GM18526 (cell line): Measurements from ENCODE around the gene DLG2.

Experiments
- POLR2A ChIP-seq: IDR thresholded peaks from 3 replicates; pipeline ENCODE4 v1.6.1; 2011; ENCODE audit not compliant: insufficient read length; ENCODE audit errors: extremely low read depth

The DLG2 gene

DNA sequence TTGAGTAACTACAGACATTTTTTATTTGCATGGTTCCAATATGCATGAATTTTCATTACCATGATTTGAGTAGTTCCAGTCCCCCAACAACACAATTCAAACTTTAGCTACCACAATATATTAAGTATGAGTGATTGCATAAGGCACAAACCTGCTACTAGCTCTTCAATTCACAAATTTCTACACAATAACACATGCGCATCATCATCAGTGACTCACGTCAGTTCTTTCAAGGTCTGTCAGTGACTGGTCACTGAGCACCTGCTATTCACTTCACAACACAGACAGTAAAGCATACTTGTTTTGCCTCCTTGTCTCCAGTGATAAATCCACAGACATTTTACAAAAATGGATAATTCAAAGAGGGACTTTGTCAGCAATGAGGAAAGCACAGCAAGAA, 1905.9 kb downstream of the DLG2 start:
- TF ChIP-seq POLR2A, result no peak

GRCh38 chr11:83720675-83721074, 1906.5 kb downstream of the DLG2 start:
- no peak for TF ChIP-seq POLR2A

DNA sequence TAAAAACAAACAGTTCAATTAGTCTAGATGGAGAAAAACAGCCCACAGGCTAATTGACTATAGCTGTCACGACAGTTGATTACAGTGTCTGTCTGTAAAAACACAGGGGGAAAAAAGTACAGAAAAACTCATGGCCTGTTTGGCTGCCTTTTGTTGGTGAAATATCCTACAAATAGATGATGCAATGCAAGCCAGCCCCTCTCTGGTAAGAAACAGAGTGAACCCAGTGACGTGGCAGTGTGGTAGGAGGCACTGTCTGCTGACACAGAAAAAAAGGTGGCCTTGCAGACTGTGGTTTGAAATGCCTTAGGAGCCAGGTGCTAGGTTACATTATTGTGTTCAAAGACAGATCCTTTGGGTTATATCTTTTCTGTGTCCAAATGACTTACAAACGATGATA, 1909.6 kb downstream of the DLG2 start:
- no peak for TF ChIP-seq POLR2A

- no peak for TF ChIP-seq POLR2A
Measured at GRCh38 chr11:83715927-83716535, 1911.1 kb downstream of the DLG2 start.

DNA sequence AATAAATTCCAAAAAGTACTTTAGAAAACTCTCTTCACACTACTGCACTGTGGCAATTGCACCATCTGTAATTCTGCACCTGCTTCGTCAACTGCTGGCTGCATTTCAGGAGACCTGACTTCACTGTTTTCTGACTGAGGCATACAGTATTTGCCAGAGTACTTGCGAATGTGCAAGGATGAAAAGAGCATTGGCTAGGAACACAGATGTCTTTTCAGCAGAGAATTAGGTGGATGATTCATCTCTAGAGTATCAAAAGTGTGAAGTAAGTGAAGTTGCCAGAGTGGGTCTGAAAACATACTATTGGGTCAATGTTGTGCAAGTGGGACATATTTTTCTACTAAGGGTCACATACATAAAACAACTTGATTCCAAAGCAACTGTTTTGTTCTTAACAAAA, 1913.4 kb downstream of the DLG2 start:
- TF ChIP-seq POLR2A, result no peak

DNA sequence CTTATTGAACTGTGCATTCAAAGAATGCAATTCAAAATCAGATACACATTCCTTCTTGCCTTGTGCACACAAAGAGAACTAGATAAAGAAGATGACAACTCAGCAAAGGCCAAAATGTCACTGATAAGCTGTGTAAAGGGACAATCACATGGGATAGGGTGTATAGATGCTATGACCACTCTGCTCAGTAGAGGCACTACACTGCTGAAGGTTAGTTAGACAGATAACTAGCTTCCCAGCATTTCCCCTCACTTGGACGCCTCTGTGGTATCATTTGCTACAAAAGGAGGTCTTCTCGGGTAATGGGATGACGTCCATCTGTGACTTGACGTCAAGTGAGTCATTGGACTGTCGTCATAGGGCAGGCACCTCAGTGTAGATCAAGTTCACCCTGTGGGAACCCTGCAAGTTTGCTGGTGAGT, 1916.0 kb downstream of the DLG2 start:
- TF ChIP-seq POLR2A, result no peak

DNA sequence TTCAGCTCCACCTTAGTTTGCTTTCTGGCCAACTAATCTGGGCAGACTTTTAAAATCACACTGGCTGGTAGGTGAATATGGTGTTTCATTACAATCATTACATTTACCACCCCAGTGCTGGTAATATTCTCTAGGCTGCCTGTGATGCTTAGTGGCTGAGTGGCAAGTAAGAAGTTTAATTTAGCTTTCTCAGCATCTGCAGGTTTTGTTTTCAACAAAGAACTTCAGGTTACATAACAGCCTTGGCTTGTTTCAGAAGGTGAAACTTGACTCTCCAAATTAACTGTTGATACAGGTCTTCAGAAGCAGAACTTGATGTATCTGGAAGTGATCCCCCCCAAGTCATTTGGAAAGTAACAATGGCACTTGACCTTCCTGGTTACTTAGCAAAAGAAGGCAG, 1917.7 kb downstream of the DLG2 start:
- TF ChIP-seq POLR2A, result no peak

- TF ChIP-seq POLR2A, result no peak
Measured at GRCh38 chr11:83706566-83706965, 1920.6 kb downstream of the DLG2 start.

DNA sequence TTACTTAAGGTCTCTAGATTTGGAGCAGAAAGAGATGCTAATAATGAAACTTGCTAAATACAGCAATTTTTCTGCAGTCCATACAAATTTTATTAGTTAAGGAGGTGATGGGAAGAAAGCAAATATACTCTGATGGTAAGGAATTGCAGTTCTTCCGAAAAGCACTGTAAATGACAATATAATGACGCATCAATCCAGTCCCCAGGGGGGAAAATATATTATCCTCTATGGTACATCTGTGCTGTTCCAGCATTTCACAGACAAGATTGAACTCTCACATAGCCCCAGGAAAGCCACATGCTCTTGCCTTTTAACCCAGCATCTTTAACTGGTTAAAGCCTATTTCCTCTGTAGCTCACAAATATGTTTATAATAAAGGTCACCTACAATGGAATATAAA, 1924.3 kb downstream of the DLG2 start:
- no peak for TF ChIP-seq POLR2A

DNA sequence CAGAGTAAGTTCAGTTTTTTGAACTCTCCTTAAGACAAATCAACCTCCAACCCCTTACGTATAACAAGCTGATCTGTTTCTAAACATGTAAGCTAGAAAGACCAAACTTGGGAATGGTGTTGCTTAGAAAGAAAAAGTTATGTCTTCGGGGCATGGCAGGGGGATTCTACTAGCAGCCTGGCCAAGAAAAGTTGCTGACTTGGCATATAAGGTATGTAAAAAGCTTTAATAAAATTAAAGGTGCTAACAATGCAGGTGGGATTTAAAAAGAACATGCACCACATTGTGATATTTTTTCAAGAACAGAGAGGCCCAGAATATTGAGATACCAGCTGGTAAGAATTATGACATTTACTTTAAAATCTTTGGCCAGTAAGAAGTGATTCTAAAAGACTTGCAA, 1929.6 kb downstream of the DLG2 start:
- no peak for TF ChIP-seq POLR2A

DNA sequence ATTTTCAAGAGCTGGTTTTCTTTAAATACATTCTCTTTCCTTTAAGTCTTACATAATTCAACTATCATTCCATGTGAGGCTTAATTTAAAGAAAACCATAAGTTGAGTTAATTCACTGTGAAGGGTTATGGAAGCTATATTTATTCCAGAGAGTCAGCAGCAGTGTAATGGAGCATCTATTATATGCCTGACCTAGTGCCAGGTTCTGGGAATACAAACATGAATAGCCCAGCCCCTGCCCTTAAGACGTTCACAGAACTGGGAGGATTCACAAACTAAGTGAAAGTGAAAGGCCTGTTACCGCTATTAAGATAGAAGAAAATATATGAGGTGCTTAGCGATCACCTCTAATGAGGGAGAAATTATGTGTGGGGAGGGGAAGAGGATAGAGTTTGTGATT, 1932.1 kb downstream of the DLG2 start:
- TF ChIP-seq POLR2A, result no peak

GRCh38 chr11:83694191-83694910, 1932.8 kb downstream of the DLG2 start:
- no peak for TF ChIP-seq POLR2A

- no peak for TF ChIP-seq POLR2A
Measured at GRCh38 chr11:83693306-83693992, 1933.7 kb downstream of the DLG2 start.

DNA sequence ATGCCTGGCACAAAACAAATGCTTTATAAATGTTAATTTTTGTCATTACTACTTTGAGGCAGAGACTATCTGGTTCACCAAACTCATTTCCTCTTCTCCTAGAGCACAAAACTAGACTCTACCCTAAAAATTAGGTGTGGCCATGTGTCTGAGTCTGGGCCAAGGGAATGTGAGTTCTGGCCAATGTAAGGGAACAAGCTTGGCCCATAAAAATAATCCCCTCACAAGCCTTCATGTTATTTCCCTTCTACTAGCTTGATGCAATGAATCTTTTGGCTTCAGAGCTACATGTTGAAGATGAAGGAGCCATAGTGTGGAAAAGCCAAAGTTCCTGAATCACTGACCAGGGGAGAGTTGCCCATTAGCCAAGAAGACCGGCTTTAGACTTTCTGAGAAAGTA, 1934.5 kb downstream of the DLG2 start:
- no peak for TF ChIP-seq POLR2A

DNA sequence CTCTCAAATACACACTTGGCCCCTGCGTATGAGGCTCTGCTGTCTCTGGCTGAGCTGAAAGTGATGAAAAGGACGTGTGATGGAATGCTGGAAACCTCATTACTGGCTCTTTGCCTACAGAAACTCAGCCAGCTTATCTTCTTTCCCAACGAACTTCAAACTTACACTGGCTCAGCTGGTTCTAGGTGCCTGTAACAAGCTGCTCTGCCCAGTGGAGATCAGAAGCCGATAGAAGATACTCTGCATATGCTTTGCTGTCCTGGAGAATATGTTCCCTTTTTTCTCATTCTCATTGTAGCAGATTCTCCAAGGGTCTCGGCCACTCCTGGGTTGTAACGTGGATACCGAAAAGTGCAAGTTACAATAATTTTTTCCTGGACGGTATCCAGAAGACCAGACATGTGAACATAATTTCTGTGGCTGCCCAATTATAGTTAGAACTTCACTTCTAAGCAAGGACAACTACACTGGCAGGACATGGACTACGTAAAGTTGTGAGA, 1935.6 kb downstream of the DLG2 start:
- TF ChIP-seq POLR2A, result no peak

DNA sequence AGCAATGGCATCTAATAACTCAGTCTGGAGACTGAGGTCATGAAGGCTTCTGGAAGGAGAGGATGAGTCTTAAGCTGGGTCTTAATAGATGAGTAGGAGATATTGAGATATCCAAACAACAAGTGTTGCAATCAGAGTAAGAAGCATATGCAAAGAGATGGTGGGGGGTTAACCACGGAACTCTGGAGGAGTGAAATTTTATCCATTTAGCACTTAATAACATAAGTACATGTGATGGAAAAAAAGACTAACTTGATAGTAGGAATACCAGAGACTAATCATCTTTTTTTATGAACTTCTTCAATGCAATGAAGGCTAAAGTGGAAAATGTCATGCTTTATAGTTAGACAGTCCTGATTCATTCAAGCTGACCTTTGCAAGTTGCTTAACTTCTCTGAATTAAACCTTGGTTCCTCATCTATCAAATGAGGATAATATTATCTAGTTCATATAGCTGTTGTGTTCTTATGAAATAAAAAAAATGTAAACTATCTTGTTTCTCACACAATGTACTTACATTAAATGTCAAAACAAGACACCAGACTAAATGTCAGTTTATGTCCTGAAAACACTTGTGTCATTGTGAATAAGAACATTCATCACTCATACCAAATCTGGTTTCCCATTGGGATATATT, 1937.9 kb downstream of the DLG2 start:
- no peak for TF ChIP-seq POLR2A
